Measurements from ENCODE around the gene IRF1.

DNA sequence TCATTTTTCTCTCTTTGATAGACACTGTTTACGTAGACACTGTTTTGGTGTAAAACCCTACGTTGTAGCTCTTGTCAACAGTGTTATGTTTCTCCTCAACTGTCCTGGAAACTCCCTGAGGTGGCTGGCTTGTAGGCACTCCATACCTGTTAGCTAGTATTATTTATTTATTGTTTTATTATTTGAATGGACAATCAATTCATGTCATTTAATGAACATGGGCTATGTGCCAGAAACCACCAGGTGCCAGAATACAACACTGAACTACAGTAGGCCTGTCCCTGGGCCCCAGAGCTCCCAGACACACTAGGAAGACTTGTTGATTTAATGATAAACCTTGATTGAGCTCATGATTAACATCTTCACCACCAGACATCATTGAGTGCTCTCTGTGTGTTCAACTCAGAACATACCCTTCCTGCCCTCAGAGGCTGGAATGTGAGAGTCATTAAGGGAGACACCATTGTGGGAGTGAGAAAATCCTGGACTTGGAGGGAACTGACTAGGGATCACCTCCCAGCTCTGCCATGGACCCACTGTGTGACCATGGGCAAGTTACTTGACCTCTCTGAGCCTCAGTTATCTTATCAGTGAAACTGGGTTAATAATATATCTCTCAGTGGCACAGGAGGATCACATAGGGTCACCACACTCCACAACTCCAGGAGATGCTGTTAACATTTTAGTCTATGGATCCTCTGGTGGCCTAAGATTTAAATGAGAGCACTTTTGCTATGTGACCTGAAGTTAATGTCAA, 19.2 kb downstream of the IRF1 start:
- TF ChIP-seq POLR2A (IDR thresholded peaks at IDR 0.05; ENCODE audit: low read length), result no peak
- TF ChIP-seq GATA1 (IDR thresholded peaks at IDR 0.05; ENCODE audit: low read depth, low read length), result no peak

All from erythroblast (primary cell).